ENCODE data around the gene DPF1. TPM values are rescaled to one million over a fixed set of nuclear protein-coding genes. Genes with fewer than 3 reads are reported as not detected.

DPF1 gene
- total RNA-seq, 2 experiments from 2014 or later = 7.6 to 11.3 TPM

DNA sequence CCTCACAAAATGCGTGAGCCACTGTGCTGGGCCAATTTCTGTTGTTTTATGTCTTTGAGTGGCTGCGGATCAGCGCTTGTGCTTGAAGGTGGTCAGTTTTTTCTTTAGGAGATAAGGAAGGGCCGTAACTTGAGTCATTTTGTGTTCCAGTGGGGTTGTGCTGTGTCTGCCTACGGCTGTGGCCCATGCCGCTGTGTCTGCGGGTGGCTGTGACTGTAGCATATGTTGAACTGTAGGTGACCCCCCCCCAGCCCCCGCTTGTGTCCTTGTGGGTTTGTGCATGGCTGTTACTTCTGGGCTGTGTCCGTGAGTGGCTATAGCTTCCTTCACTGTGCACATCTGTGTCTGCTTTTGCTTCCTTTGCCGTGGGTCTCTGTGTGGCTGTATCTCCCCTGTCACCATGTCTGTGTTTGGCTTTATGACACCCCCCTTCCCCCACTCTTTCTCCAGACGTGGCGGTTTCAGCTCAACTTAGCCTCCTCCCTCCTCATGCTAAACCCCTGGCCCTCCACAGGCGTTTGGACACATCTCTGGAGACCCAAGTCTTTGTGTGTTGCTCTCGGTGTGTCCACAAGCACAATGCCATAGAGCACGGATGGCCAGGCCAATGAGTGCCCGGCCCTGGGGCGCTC is 31.5 kb upstream of the DPF1 start:
- H3K36me3 ChIP-seq (ENCODE audit: insufficient read depth, low read length) = no peaks in the 10 kb centered on the region
- H2AFZ ChIP-seq (ENCODE audit: low read length) = no peak overlapping the region
- no peak overlapping the region for H3K4me3 ChIP-seq (ENCODE audit: low read depth, low read length, poor library complexity, severe bottlenecking)
- no TSS peak for BruUV-seq (replicated peaks)
- no peaks in the 10 kb centered on the region for H3K9me3 ChIP-seq (ENCODE audit: low read length)
- H3K79me2 ChIP-seq (ENCODE audit: insufficient read depth, low read depth, low read length) = no peaks in the 10 kb centered on the region
- no peaks in the 10 kb centered on the region for H4K20me1 ChIP-seq (ENCODE audit: insufficient read depth, low read length)
- CTCF ChIA-PET (ENCODE audit: unreplicated experiment) = no interaction called here
- no peak for DNase-seq (ENCODE audit: low spot score)
- H3K4me2 ChIP-seq (ENCODE audit: low read length) = no peak overlapping the region
- H3K4me1 ChIP-seq (ENCODE audit: insufficient read depth, low read length, poor library complexity, severe bottlenecking) = peaks cover 5% of the 10 kb centered on the region
- POLR2A ChIA-PET = no interaction called here
- intact Hi-C loops (cut with micrococcal nuclease; ENCODE audit: unreplicated experiment) = no loop called here
- no peak for TF ChIP-seq EZH2phosphoT487 (IDR thresholded peaks at IDR 0.05; ENCODE audit: borderline replicate concordance, low read depth, low read length)
- TF ChIP-seq, protein P1, sequence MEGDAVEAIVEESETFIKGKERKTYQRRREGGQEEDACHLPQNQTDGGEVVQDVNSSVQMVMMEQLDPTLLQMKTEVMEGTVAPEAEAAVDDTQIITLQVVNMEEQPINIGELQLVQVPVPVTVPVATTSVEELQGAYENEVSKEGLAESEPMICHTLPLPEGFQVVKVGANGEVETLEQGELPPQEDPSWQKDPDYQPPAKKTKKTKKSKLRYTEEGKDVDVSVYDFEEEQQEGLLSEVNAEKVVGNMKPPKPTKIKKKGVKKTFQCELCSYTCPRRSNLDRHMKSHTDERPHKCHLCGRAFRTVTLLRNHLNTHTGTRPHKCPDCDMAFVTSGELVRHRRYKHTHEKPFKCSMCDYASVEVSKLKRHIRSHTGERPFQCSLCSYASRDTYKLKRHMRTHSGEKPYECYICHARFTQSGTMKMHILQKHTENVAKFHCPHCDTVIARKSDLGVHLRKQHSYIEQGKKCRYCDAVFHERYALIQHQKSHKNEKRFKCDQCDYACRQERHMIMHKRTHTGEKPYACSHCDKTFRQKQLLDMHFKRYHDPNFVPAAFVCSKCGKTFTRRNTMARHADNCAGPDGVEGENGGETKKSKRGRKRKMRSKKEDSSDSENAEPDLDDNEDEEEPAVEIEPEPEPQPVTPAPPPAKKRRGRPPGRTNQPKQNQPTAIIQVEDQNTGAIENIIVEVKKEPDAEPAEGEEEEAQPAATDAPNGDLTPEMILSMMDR (conservative IDR thresholded peaks at IDR 0.05; ENCODE audit: low read length) = no peak
- H3K9me2 ChIP-seq (ENCODE audit: insufficient read depth, low read length) = no peaks in the 10 kb centered on the region
- no peak overlapping the region for H3K27ac ChIP-seq (ENCODE audit: low read depth, low read length, poor library complexity, severe bottlenecking)

DNA sequence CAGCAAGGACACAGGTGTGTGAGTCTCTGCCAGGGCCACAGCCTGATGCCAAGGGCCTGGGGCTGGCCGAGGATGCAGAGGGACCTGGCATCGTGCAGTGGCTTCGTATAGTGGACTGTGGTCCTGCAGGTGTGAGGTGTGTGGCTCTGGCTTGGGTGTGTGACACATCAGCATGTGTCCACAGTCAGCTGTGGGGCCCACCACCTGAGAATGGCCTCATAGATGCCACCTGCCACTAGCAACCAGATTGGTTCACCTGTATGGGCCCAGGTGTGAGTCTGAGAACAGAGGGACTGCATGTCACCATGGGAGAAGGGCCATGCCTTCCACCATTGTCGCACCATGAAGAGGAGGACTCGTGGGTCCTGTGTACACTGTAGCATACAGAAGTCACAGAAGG is 29.8 kb upstream of the DPF1 start:
- H2AFZ ChIP-seq (ENCODE audit: low read length) = no peak overlapping the region
- TF ChIP-seq, protein P1 (conservative IDR thresholded peaks at IDR 0.05; ENCODE audit: low read length) = no peak
- TF ChIP-seq EZH2phosphoT487 (IDR thresholded peaks at IDR 0.05; ENCODE audit: borderline replicate concordance, low read depth, low read length) = no peak
- H3K4me2 ChIP-seq (ENCODE audit: low read length) = no peak overlapping the region
- no peaks in the 10 kb centered on the region for H3K36me3 ChIP-seq (ENCODE audit: insufficient read depth, low read length)
- no TSS peak for BruUV-seq (replicated peaks)
- H3K9me3 ChIP-seq (ENCODE audit: low read length) = no peaks in the 10 kb centered on the region
- intact Hi-C loops (cut with micrococcal nuclease; ENCODE audit: unreplicated experiment) = no loop called here
- ChIA-PET POLR2A (no interaction called here), CTCF (ENCODE audit: unreplicated experiment) (no interaction called here)
- H3K4me1 ChIP-seq (ENCODE audit: insufficient read depth, low read length, poor library complexity, severe bottlenecking) = peaks cover 5% of the 10 kb centered on the region
- no peaks in the 10 kb centered on the region for H3K9me2 ChIP-seq (ENCODE audit: insufficient read depth, low read length)
- H3K27ac ChIP-seq (ENCODE audit: low read depth, low read length, poor library complexity, severe bottlenecking) = no peak overlapping the region
- no peaks in the 10 kb centered on the region for H4K20me1 ChIP-seq (ENCODE audit: insufficient read depth, low read length)
- no peak for DNase-seq (ENCODE audit: low spot score)
- H3K79me2 ChIP-seq (ENCODE audit: insufficient read depth, low read depth, low read length) = no peaks in the 10 kb centered on the region
- no peak overlapping the region for H3K4me3 ChIP-seq (ENCODE audit: low read depth, low read length, poor library complexity, severe bottlenecking)

DNA sequence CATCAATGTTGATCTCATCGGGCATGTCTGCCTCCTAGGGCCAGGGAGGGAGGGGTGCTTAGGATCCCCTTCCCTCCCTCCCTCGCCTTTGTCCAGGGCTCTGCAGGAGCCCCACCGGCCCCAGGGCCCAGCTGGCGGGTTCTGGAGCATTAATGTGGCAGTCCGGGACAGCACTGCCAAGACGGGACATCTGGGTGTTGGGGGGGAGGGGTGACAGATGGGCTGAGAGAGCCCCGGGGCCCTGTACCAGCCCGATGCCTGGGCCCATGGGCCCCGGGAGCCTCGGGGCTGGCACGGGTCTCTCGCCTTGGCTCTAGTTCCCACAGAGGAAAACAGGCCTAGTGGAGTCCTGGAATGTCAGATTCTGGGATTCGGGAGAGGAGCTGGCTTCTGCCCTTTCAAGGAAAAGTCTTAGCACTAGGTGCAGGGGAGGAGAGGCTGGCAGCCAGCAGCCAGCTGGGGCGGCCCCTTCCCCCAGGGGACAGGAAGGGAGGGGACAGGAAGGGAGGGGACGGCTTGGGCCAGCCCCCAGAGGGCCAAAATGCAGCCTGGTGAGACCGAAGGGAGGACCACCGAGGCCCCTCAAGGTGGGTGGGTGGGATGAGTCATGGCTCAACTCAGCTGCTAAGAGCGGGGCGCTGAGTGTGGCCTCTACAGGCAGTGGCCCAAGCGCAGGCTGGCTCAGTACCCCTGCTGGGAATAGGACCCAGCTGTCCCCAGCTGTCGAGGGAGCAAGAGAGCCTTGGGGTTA is 29.1 kb upstream of the DPF1 start:
- Histone ChIP-seq H3K79me2 (ENCODE audit: insufficient read depth, low read depth, low read length) (no peaks in the 10 kb centered on the region), H3K36me3 (ENCODE audit: insufficient read depth, low read length) (no peaks in the 10 kb centered on the region), H4K20me1 (ENCODE audit: insufficient read depth, low read length) (no peaks in the 10 kb centered on the region), H2AFZ (ENCODE audit: low read length) (no peak overlapping the region), H3K4me1 (ENCODE audit: insufficient read depth, low read length, poor library complexity, severe bottlenecking) (peaks cover 5% of the 10 kb centered on the region), H3K4me3 (ENCODE audit: low read depth, low read length, poor library complexity, severe bottlenecking) (no peak overlapping the region), H3K9me2 (ENCODE audit: insufficient read depth, low read length) (no peaks in the 10 kb centered on the region), H3K27ac (ENCODE audit: low read depth, low read length, poor library complexity, severe bottlenecking) (no peak overlapping the region), H3K4me2 (ENCODE audit: low read length) (0 out of 2 replicates have a peak overlapping the region, but pooled peaks have one; percentile 11), H3K9me3 (ENCODE audit: low read length) (no peaks in the 10 kb centered on the region)
- ChIA-PET CTCF (ENCODE audit: unreplicated experiment) (no interaction called here), POLR2A (interaction anchor here (1.6 kb wide), 1 partner anchor 13 kb away, joined by 6 read pairs; no protein-coding TSS in a partner anchor)
- intact Hi-C loops (cut with micrococcal nuclease; ENCODE audit: unreplicated experiment) = no loop called here
- BruUV-seq (replicated peaks) = no TSS peak
- no peak for DNase-seq (ENCODE audit: low spot score)
- TF ChIP-seq EZH2phosphoT487 (IDR thresholded peaks at IDR 0.05; ENCODE audit: borderline replicate concordance, low read depth, low read length) = no peak
- TF ChIP-seq, protein P1 (conservative IDR thresholded peaks at IDR 0.05; ENCODE audit: low read length) = no peak
